Fibroblast of gingiva (primary cell): Measurements from ENCODE around the gene KIF14.
"Not testable (repeated sequence)": the region's sequence is repeated elsewhere in the genome, so short reads cannot be mapped to it uniquely, and the experiment has no call there.

Source experiments
- DNase-seq: peaks from one replicate; pipeline ENCODE4 v3.0.0-alpha.2; 2011; ENCODE audit warnings: low read depth

Gene KIF14

GRCh38 chr1:200631375-200631774 lies 10.8 kb upstream of the KIF14 start:
- no peak for DNase-seq

GRCh38 chr1:200630515-200630899 lies 10.0 kb upstream of the KIF14 start:
- not testable (repeated sequence) for DNase-seq

- no peak for DNase-seq
Observed at GRCh38 chr1:200629876-200630514, 9.4 kb upstream of the KIF14 start.

- no peak for DNase-seq
Observed at GRCh38 chr1:200628223-200628881, 7.8 kb upstream of the KIF14 start.

- DNase-seq: no peak
Observed at GRCh38 chr1:200627575-200628222, 7.1 kb upstream of the KIF14 start.

GRCh38 chr1:200626853-200627534 lies 6.4 kb upstream of the KIF14 start:
- no peak for DNase-seq

GRCh38 chr1:200625381-200625824 lies 4.9 kb upstream of the KIF14 start:
- DNase-seq: no peak

GRCh38 chr1:200624679-200625335 lies 4.3 kb upstream of the KIF14 start:
- DNase-seq: no peak

- no peak for DNase-seq
Observed at GRCh38 chr1:200619894-200620272, 668 bp downstream of the KIF14 start.

GRCh38 chr1:200610846-200611245 lies 9.7 kb downstream of the KIF14 start:
- peak; percentile 74 for DNase-seq

GRCh38 chr1:200602632-200603031 lies 17.9 kb downstream of the KIF14 start:
- DNase-seq: no peak

GRCh38 chr1:200590001-200590400 lies 30.6 kb downstream of the KIF14 start:
- peak; percentile 4 for DNase-seq

- no peak for DNase-seq
Observed at GRCh38 chr1:200588698-200589097, 31.9 kb downstream of the KIF14 start.

GRCh38 chr1:200564319-200564718 lies 56.2 kb downstream of the KIF14 start:
- DNase-seq: no peak

GRCh38 chr1:200561856-200562214 lies 58.7 kb downstream of the KIF14 start:
- no peak for DNase-seq

- peak; percentile 60 for DNase-seq
Observed at GRCh38 chr1:200558866-200559459, 61.6 kb downstream of the KIF14 start.

GRCh38 chr1:200556002-200556401 lies 64.5 kb downstream of the KIF14 start:
- no peak for DNase-seq

GRCh38 chr1:200552737-200553136 lies 67.8 kb downstream of the KIF14 start:
- not testable (repeated sequence) for DNase-seq

GRCh38 chr1:200550367-200550766 lies 70.2 kb downstream of the KIF14 start:
- DNase-seq: no peak

GRCh38 chr1:200547386-200547785 lies 73.2 kb downstream of the KIF14 start:
- no peak for DNase-seq

- no peak for DNase-seq
Observed at GRCh38 chr1:200546577-200546976, 74.0 kb downstream of the KIF14 start.

- no peak for DNase-seq
Observed at GRCh38 chr1:200542162-200542561, 78.4 kb downstream of the KIF14 start.
